Activated T-cell treated with anti-CD3 and anti-CD28 coated beads, Interleukin-2, amount 50 U/mL, for 72 hours (primary cell): ENCODE data around the gene GOLGA8T. TPM values are rescaled to one million over a fixed set of nuclear protein-coding genes. Genes with fewer than 3 reads are reported as not detected.

ENCODE experiments used
- total RNA-seq, 2 donors: library from RNA; stranded (reverse); gene quantifications; one replicate each; pipeline ENCODE4 v1.2.3, GENCODE V29; 2022

The GOLGA8T gene
- total RNA-seq, 2 donors from 2014 or later, result 0.19 TPM; not detected in 1

Other genes with a start within 250 kb of the GOLGA8T start
- not detected for gene GOLGA8J, start 52.1 kb upstream of the GOLGA8T start, total RNA-seq